ENCODE measurements around the gene AP4M1. TPM values are rescaled to one million over a fixed set of nuclear protein-coding genes. Genes with fewer than 3 reads are reported as not detected.

The AP4M1 gene
- total and polyA plus RNA-seq, 4 donors, result 3.3 to 5.5 (median 4.8) TPM

GRCh38 chr7:100102950-100103840, 1.8 kb downstream of the AP4M1 start (continued):
- no peak for TF ChIP-seq HNF4A (conservative IDR thresholded peaks at IDR 0.05)
- TF ChIP-seq JUND (IDR thresholded peaks at IDR 0.05), result no peak
- TF ChIP-seq SP1 (IDR thresholded peaks at IDR 0.05), result no peak
- TF ChIP-seq HNF4G (IDR thresholded peaks at IDR 0.05), result no peak
- TF ChIP-seq FOXA1 (IDR thresholded peaks at IDR 0.05), result no peak
- TF ChIP-seq, protein P1, sequence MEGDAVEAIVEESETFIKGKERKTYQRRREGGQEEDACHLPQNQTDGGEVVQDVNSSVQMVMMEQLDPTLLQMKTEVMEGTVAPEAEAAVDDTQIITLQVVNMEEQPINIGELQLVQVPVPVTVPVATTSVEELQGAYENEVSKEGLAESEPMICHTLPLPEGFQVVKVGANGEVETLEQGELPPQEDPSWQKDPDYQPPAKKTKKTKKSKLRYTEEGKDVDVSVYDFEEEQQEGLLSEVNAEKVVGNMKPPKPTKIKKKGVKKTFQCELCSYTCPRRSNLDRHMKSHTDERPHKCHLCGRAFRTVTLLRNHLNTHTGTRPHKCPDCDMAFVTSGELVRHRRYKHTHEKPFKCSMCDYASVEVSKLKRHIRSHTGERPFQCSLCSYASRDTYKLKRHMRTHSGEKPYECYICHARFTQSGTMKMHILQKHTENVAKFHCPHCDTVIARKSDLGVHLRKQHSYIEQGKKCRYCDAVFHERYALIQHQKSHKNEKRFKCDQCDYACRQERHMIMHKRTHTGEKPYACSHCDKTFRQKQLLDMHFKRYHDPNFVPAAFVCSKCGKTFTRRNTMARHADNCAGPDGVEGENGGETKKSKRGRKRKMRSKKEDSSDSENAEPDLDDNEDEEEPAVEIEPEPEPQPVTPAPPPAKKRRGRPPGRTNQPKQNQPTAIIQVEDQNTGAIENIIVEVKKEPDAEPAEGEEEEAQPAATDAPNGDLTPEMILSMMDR (IDR thresholded peaks at IDR 0.05; ENCODE audit: low read depth, low read length, missing input control), result no peak

- Histone ChIP-seq H3K36me3 (ENCODE audit: control insufficient read depth in 4 of 4, insufficient read depth in 3 of 4, low read depth in 1 of 4, low read length in 3 of 4) (peaks cover 2 to 34% (median 18%) of the 10 kb centered on the region in 4 donors), H3K9ac (ENCODE audit: low read depth in 1 of 2, low read length in 2 of 2) (no peak overlapping the region), H3K27ac (ENCODE audit: low read depth in 1 of 2, low read length in 2 of 2) (no peak overlapping the region), H3K4me3 (ENCODE audit: low read depth in 1 of 3, low read length in 3 of 3) (no peak overlapping the region), H3K9me3 (ENCODE audit: control insufficient read depth in 4 of 4, low read length in 3 of 4) (no peaks in the 10 kb centered on the region), H3K27me3 (ENCODE audit: control insufficient read depth in 4 of 4, insufficient read depth in 4 of 4, low read length in 3 of 4) (no peaks in the 10 kb centered on the region), H3K4me1 (ENCODE audit: control insufficient read depth in 4 of 4, insufficient read depth in 4 of 4, low read length in 3 of 4) (peaks cover 0 to 7% (median 2%) of the 10 kb centered on the region in 4 donors)
- no peak for DNase-seq (ENCODE audit: low spot score)
- WGBS, result 98% methylated on average over 4 of the region's 4 CpGs
- TF ChIP-seq EGR1 (IDR thresholded peaks at IDR 0.05; ENCODE audit: low read depth in 2 of 2) (no peak), YY1 (IDR thresholded peaks at IDR 0.05) (no peak), NR2F2 (IDR thresholded peaks at IDR 0.05) (no peak), HNF4A (conservative IDR thresholded peaks at IDR 0.05) (no peak), ATF3 (IDR thresholded peaks at IDR 0.05) (no peak), HNF4G (IDR thresholded peaks at IDR 0.05) (no peak), RAD21 (IDR thresholded peaks at IDR 0.05) (no peak), JUND (IDR thresholded peaks at IDR 0.05) (no peak), FOXA1 (IDR thresholded peaks at IDR 0.05) (no peak), RXRA (IDR thresholded peaks at IDR 0.05) (no peak), TAF1 (conservative IDR thresholded peaks at IDR 0.05) (no peak), GABPA (IDR thresholded peaks at IDR 0.05 in 1 of 2, conservative IDR thresholded peaks at IDR 0.05 in 1 of 2) (no peak), FOXA2 (IDR thresholded peaks at IDR 0.05) (no peak)
- TF ChIP-seq, protein P2, sequence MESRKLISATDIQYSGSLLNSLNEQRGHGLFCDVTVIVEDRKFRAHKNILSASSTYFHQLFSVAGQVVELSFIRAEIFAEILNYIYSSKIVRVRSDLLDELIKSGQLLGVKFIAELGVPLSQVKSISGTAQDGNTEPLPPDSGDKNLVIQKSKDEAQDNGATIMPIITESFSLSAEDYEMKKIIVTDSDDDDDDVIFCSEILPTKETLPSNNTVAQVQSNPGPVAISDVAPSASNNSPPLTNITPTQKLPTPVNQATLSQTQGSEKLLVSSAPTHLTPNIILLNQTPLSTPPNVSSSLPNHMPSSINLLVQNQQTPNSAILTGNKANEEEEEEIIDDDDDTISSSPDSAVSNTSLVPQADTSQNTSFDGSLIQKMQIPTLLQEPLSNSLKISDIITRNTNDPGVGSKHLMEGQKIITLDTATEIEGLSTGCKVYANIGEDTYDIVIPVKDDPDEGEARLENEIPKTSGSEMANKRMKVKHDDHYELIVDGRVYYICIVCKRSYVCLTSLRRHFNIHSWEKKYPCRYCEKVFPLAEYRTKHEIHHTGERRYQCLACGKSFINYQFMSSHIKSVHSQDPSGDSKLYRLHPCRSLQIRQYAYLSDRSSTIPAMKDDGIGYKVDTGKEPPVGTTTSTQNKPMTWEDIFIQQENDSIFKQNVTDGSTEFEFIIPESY (IDR thresholded peaks at IDR 0.05), result no peak
- TF ChIP-seq, protein P3, sequence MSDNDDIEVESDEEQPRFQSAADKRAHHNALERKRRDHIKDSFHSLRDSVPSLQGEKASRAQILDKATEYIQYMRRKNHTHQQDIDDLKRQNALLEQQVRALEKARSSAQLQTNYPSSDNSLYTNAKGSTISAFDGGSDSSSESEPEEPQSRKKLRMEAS (IDR thresholded peaks at IDR 0.05), result no peak
- TF ChIP-seq, protein P4, sequence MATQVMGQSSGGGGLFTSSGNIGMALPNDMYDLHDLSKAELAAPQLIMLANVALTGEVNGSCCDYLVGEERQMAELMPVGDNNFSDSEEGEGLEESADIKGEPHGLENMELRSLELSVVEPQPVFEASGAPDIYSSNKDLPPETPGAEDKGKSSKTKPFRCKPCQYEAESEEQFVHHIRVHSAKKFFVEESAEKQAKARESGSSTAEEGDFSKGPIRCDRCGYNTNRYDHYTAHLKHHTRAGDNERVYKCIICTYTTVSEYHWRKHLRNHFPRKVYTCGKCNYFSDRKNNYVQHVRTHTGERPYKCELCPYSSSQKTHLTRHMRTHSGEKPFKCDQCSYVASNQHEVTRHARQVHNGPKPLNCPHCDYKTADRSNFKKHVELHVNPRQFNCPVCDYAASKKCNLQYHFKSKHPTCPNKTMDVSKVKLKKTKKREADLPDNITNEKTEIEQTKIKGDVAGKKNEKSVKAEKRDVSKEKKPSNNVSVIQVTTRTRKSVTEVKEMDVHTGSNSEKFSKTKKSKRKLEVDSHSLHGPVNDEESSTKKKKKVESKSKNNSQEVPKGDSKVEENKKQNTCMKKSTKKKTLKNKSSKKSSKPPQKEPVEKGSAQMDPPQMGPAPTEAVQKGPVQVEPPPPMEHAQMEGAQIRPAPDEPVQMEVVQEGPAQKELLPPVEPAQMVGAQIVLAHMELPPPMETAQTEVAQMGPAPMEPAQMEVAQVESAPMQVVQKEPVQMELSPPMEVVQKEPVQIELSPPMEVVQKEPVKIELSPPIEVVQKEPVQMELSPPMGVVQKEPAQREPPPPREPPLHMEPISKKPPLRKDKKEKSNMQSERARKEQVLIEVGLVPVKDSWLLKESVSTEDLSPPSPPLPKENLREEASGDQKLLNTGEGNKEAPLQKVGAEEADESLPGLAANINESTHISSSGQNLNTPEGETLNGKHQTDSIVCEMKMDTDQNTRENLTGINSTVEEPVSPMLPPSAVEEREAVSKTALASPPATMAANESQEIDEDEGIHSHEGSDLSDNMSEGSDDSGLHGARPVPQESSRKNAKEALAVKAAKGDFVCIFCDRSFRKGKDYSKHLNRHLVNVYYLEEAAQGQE (IDR thresholded peaks at IDR 0.05), result no peak
- TF ChIP-seq, protein P1 (IDR thresholded peaks at IDR 0.05; ENCODE audit: low read depth, low read length, missing input control), result no peak
Measured at GRCh38 chr7:100105534-100105933, 4.1 kb downstream of the AP4M1 start.
